ENCODE measurements around the gene FAM217A.
A peak's percentile ranks its signal among the peaks of the same experiment; 100 is the strongest.

The FAM217A gene

GRCh38 chr6:4021854-4022695, 56.9 kb downstream of the FAM217A start:
- peak overlapping the region; percentile 98 for H3K27ac ChIP-seq (ENCODE audit: low read depth, low read length)
- no peaks in the 10 kb centered on the region for H3K9me3 ChIP-seq (ENCODE audit: control insufficient read depth, insufficient read depth, low read length)
- no peaks in the 10 kb centered on the region for H3K27me3 ChIP-seq (ENCODE audit: control insufficient read depth, insufficient read depth, low read length)
- H3K9ac ChIP-seq (ENCODE audit: low read depth, low read length), result peak overlapping the region; percentile 96
- peak overlapping the region; percentile 97 for H3K4me3 ChIP-seq (ENCODE audit: low read depth, low read length)
- H3K4me1 ChIP-seq (ENCODE audit: control insufficient read depth, insufficient read depth, low read length), result peaks cover 24% of the 10 kb centered on the region
- no peaks in the 10 kb centered on the region; the same call in none of the 2 replicates for H3K36me3 ChIP-seq (ENCODE audit: control insufficient read depth, insufficient read depth, low read length)

- Histone ChIP-seq H3K27ac (ENCODE audit: low read depth, low read length) (peak overlapping the region; percentile 98), H3K36me3 (ENCODE audit: control insufficient read depth, insufficient read depth, low read length) (no peaks in the 10 kb centered on the region; the same call in 1 of the 2 replicates), H3K27me3 (ENCODE audit: control insufficient read depth, insufficient read depth, low read length) (no peaks in the 10 kb centered on the region), H3K9ac (ENCODE audit: low read depth, low read length) (peak overlapping the region; percentile 96), H3K4me1 (ENCODE audit: control insufficient read depth, insufficient read depth, low read length) (peaks cover 25% of the 10 kb centered on the region), H3K4me3 (ENCODE audit: low read depth, low read length) (peak overlapping the region; percentile 97), H3K9me3 (ENCODE audit: control insufficient read depth, insufficient read depth, low read length) (no peaks in the 10 kb centered on the region)
Observed at GRCh38 chr6:4021133-4021853, 57.6 kb downstream of the FAM217A start.

- peak overlapping the region; percentile 48; the same call in 1 of the 2 replicates for H3K9ac ChIP-seq (ENCODE audit: low read depth, low read length)
- no peaks in the 10 kb centered on the region for H3K27me3 ChIP-seq (ENCODE audit: control insufficient read depth, insufficient read depth, low read length)
- peak overlapping the region; percentile 98 for H3K27ac ChIP-seq (ENCODE audit: low read depth, low read length)
- H3K4me1 ChIP-seq (ENCODE audit: control insufficient read depth, insufficient read depth, low read length), result peaks cover 25% of the 10 kb centered on the region
- no peaks in the 10 kb centered on the region; the same call in 1 of the 2 replicates for H3K36me3 ChIP-seq (ENCODE audit: control insufficient read depth, insufficient read depth, low read length)
- peak overlapping the region; percentile 97 for H3K4me3 ChIP-seq (ENCODE audit: low read depth, low read length)
- no peaks in the 10 kb centered on the region for H3K9me3 ChIP-seq (ENCODE audit: control insufficient read depth, insufficient read depth, low read length)
Observed at GRCh38 chr6:4020822-4021132, 58.2 kb downstream of the FAM217A start.

- Histone ChIP-seq H3K9ac (ENCODE audit: low read depth, low read length) (peak overlapping the region; percentile 42; the same call in 1 of the 2 replicates), H3K27ac (ENCODE audit: low read depth, low read length) (peak overlapping the region; percentile 97), H3K36me3 (ENCODE audit: control insufficient read depth, insufficient read depth, low read length) (peaks cover 5% of the 10 kb centered on the region), H3K4me3 (ENCODE audit: low read depth, low read length) (peak overlapping the region; percentile 91), H3K27me3 (ENCODE audit: control insufficient read depth, insufficient read depth, low read length) (no peaks in the 10 kb centered on the region), H3K4me1 (ENCODE audit: control insufficient read depth, insufficient read depth, low read length) (peaks cover 21% of the 10 kb centered on the region), H3K9me3 (ENCODE audit: control insufficient read depth, insufficient read depth, low read length) (no peaks in the 10 kb centered on the region)
Observed at GRCh38 chr6:4018924-4019236, 60.1 kb downstream of the FAM217A start.
